ENCODE data around the gene RYR1.
A peak's percentile ranks its signal among the peaks of the same experiment; 100 is the strongest.
"Not testable (repeated sequence)": the region's sequence is repeated elsewhere in the genome, so short reads cannot be mapped to it uniquely, and the experiment has no call there.

RYR1 gene

GRCh38 chr19:38617764-38618589, 184.5 kb downstream of the RYR1 start, which contains the start of gene MAP4K1:
Gene MAP4K1 (minus strand): TSS chr19:38617953. CDS start chr19:38617895, 58 bp downstream.
- Histone ChIP-seq H3K27ac (ENCODE audit: low read depth, low read length) (no peak within 1 kb of the TSS), H3K4me1 (ENCODE audit: control insufficient read depth, insufficient read depth, low read length, unreplicated experiment) (peaks cover 5% of the 10 kb centered on the region), H2AFZ (ENCODE audit: low read length, unreplicated experiment) (peak within 1 kb of the TSS; percentile 31), H3K27me3 (ENCODE audit: insufficient read depth, low read length) (no peaks in the 10 kb centered on the region), H3K4me3 (ENCODE audit: low read depth, low read length) (peak within 1 kb of the TSS; percentile 93), H3K79me2 (ENCODE audit: control insufficient read depth, insufficient read depth, low read length, unreplicated experiment) (peaks cover 15% of the 10 kb centered on the region), H3K36me3 (ENCODE audit: insufficient read depth, low read length) (no peaks in the 10 kb centered on the region)

- Histone ChIP-seq H3K36me3 (ENCODE audit: insufficient read depth, low read length) (no peaks in the 10 kb centered on the region), H3K4me1 (ENCODE audit: control insufficient read depth, insufficient read depth, low read length, unreplicated experiment) (peaks cover 5% of the 10 kb centered on the region), H3K27ac (ENCODE audit: low read depth, low read length) (peak within 1 kb of the TSS; percentile 44; the same call in 1 of the 2 replicates), H2AFZ (ENCODE audit: low read length, unreplicated experiment) (peak within 1 kb of the TSS; percentile 61), H3K4me3 (ENCODE audit: low read depth, low read length) (peak within 1 kb of the TSS; percentile 93), H3K27me3 (ENCODE audit: insufficient read depth, low read length) (no peaks in the 10 kb centered on the region), H3K79me2 (ENCODE audit: control insufficient read depth, insufficient read depth, low read length, unreplicated experiment) (peaks cover 15% of the 10 kb centered on the region)
Measured at GRCh38 chr19:38618590-38619360, 185.3 kb downstream of the RYR1 start, which contains the start of gene EIF3K. Gene EIF3K (plus strand): TSS chr19:38619188. CDS start chr19:38619269, 81 bp downstream.

DNA sequence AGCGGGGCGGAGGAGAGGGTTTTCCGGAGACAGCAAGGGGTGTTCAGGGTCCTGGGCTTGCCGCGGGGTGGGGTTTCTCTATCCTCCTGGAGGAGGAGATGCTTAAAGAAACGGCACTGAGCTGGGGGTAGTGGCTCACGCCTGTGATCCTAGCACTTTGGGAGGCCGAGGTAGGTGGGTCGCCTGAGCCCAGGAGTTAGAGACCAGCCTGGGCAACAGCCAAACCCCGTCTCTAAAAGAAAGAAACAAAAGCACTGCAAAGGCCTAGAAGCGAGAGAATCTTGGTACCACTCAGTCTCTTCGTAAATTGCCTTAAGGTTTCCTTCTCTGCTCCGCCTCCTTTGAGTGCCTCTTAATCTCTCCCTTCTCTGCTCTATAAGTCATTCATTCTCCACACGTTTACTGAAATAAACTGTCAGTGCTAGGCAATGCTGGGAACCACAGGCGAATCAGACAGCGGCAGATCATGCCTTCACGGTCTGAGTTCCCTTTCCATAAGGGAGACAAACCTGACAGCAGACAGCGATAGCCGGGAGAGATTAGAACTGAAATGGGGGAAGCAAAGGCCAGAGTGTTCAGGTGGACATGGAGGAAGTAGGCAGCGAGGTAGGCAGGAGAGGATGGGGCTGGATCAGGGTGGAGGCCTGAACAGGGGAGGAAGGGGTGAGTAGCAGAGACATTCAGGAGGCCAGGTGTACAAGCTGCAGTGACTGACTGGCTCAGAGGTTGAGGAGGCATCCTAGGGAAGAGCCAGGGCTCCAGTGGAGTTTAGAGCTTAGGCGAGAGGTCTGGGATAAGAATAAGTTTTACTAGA, 186.1 kb downstream of the RYR1 start:
- Histone ChIP-seq H3K36me3 (ENCODE audit: insufficient read depth, low read length) (no peaks in the 10 kb centered on the region), H2AFZ (ENCODE audit: low read length, unreplicated experiment) (peak overlapping the region; percentile 61), H3K27ac (ENCODE audit: low read depth, low read length) (peak overlapping the region; percentile 44; the same call in 1 of the 2 replicates), H3K4me1 (ENCODE audit: control insufficient read depth, insufficient read depth, low read length, unreplicated experiment) (peaks cover 5% of the 10 kb centered on the region), H3K4me3 (ENCODE audit: low read depth, low read length) (peak overlapping the region; percentile 93), H3K27me3 (ENCODE audit: insufficient read depth, low read length) (no peaks in the 10 kb centered on the region), H3K79me2 (ENCODE audit: control insufficient read depth, insufficient read depth, low read length, unreplicated experiment) (peaks cover 15% of the 10 kb centered on the region)

- Histone ChIP-seq H3K4me1 (ENCODE audit: control insufficient read depth, insufficient read depth, low read length, unreplicated experiment) (peaks cover 5% of the 10 kb centered on the region), H3K27ac (ENCODE audit: low read depth, low read length) (no peak overlapping the region), H3K36me3 (ENCODE audit: insufficient read depth, low read length) (no peaks in the 10 kb centered on the region), H2AFZ (ENCODE audit: low read length, unreplicated experiment) (no peak overlapping the region), H3K27me3 (ENCODE audit: insufficient read depth, low read length) (no peaks in the 10 kb centered on the region), H3K79me2 (ENCODE audit: control insufficient read depth, insufficient read depth, low read length, unreplicated experiment) (peaks cover 6% of the 10 kb centered on the region), H3K4me3 (ENCODE audit: low read depth, low read length) (no peak overlapping the region)
Measured at GRCh38 chr19:38624822-38625221, 191.3 kb downstream of the RYR1 start.

- no peak overlapping the region for H3K27ac ChIP-seq (ENCODE audit: low read depth, low read length)
- H3K79me2 ChIP-seq (ENCODE audit: control insufficient read depth, insufficient read depth, low read length, unreplicated experiment) = no peaks in the 10 kb centered on the region
- no peaks in the 10 kb centered on the region for H3K4me1 ChIP-seq (ENCODE audit: control insufficient read depth, insufficient read depth, low read length, unreplicated experiment)
- H3K36me3 ChIP-seq (ENCODE audit: insufficient read depth, low read length) = no peaks in the 10 kb centered on the region
- H2AFZ ChIP-seq (ENCODE audit: low read length, unreplicated experiment) = no peak overlapping the region
- H3K4me3 ChIP-seq (ENCODE audit: low read depth, low read length) = no peak overlapping the region
- H3K27me3 ChIP-seq (ENCODE audit: insufficient read depth, low read length) = no peaks in the 10 kb centered on the region
Measured at GRCh38 chr19:38626401-38626800, 192.9 kb downstream of the RYR1 start.

GRCh38 chr19:38629568-38629967, 196.1 kb downstream of the RYR1 start:
- H3K27me3 ChIP-seq (ENCODE audit: insufficient read depth, low read length) = no peaks in the 10 kb centered on the region
- H3K27ac ChIP-seq (ENCODE audit: low read depth, low read length) = no peak overlapping the region
- H2AFZ ChIP-seq (ENCODE audit: low read length, unreplicated experiment) = no peak overlapping the region
- H3K79me2 ChIP-seq (ENCODE audit: control insufficient read depth, insufficient read depth, low read length, unreplicated experiment) = no peaks in the 10 kb centered on the region
- no peaks in the 10 kb centered on the region for H3K36me3 ChIP-seq (ENCODE audit: insufficient read depth, low read length)
- H3K4me1 ChIP-seq (ENCODE audit: control insufficient read depth, insufficient read depth, low read length, unreplicated experiment) = no peaks in the 10 kb centered on the region
- no peak overlapping the region for H3K4me3 ChIP-seq (ENCODE audit: low read depth, low read length)

- H3K36me3 ChIP-seq (ENCODE audit: insufficient read depth, low read length); H3K4me1 ChIP-seq (ENCODE audit: control insufficient read depth, insufficient read depth, low read length, unreplicated experiment); H3K4me3 ChIP-seq (ENCODE audit: low read depth, low read length); H2AFZ ChIP-seq (ENCODE audit: low read length, unreplicated experiment); H3K27ac ChIP-seq (ENCODE audit: low read depth, low read length); H3K27me3 ChIP-seq (ENCODE audit: insufficient read depth, low read length); H3K79me2 ChIP-seq (ENCODE audit: control insufficient read depth, insufficient read depth, low read length, unreplicated experiment): not testable (repeated sequence)
Measured at GRCh38 chr19:38631301-38631700, 197.8 kb downstream of the RYR1 start.

GRCh38 chr19:38631811-38632475, 198.5 kb downstream of the RYR1 start:
- not testable (repeated sequence) for H3K27me3 ChIP-seq (ENCODE audit: insufficient read depth, low read length); H3K36me3 ChIP-seq (ENCODE audit: insufficient read depth, low read length); H3K79me2 ChIP-seq (ENCODE audit: control insufficient read depth, insufficient read depth, low read length, unreplicated experiment); H3K4me1 ChIP-seq (ENCODE audit: control insufficient read depth, insufficient read depth, low read length, unreplicated experiment); H3K27ac ChIP-seq (ENCODE audit: low read depth, low read length); H3K4me3 ChIP-seq (ENCODE audit: low read depth, low read length); H2AFZ ChIP-seq (ENCODE audit: low read length, unreplicated experiment)

- no peaks in the 10 kb centered on the region for H3K79me2 ChIP-seq (ENCODE audit: control insufficient read depth, insufficient read depth, low read length, unreplicated experiment)
- no peaks in the 10 kb centered on the region for H3K4me1 ChIP-seq (ENCODE audit: control insufficient read depth, insufficient read depth, low read length, unreplicated experiment)
- no peaks in the 10 kb centered on the region for H3K27me3 ChIP-seq (ENCODE audit: insufficient read depth, low read length)
- H3K27ac ChIP-seq (ENCODE audit: low read depth, low read length) = no peak overlapping the region
- H2AFZ ChIP-seq (ENCODE audit: low read length, unreplicated experiment) = no peak overlapping the region
- H3K36me3 ChIP-seq (ENCODE audit: insufficient read depth, low read length) = no peaks in the 10 kb centered on the region
- no peak overlapping the region for H3K4me3 ChIP-seq (ENCODE audit: low read depth, low read length)
Measured at GRCh38 chr19:38632476-38633213, 199.2 kb downstream of the RYR1 start.

All from ACC112 (cell line).